Adrenal gland (tissue), 12 donors: ENCODE results near the gene F7. TPM values are rescaled to one million over a fixed set of nuclear protein-coding genes. Genes with fewer than 3 reads are reported as not detected.

ENCODE experiments used
- DNase-seq, 7 donors: peaks; one replicate each; pipeline ENCODE4 v3.0.0-alpha.2; 2019 to 2020
- H3K27ac ChIP-seq, 5 donors: fragments of 200-600 bp; sonication (generic) in 4 of 5; 1 replicate in 3 of 5; 2 replicates in 2 of 5; pipeline versions ENCODE4 v1.5.1 to v1.8.0; 2016 to 2020; ENCODE audit warnings: mild to moderate bottlenecking in 1 of 5
- H3K27me3 ChIP-seq: fragments of 200-600 bp; 2 replicates; pipeline ENCODE4 v1.8.0; 2021
- H3K36me3 ChIP-seq, 2 donors: fragments of 200-600 bp; replicated peaks in 1 of 2; 1 replicate in 1 of 2; 2 replicates in 1 of 2; pipeline versions ENCODE4 v1.5.1 to v1.8.0; 2018 to 2022
- H3K4me1 ChIP-seq, 2 donors: fragments of 200-600 bp; replicated peaks in 1 of 2; 1 replicate in 1 of 2; 2 replicates in 1 of 2; pipeline versions ENCODE4 v1.5.1 to v1.8.0; 2018 to 2021
- H3K4me3 ChIP-seq, 4 donors: fragments of 200-600 bp; sonication (generic) in 3 of 4; one replicate each; pipeline ENCODE4 v1.5.1; 2016 to 2018
- H3K9me3 ChIP-seq, 3 donors: fragments of 200-600 bp; sonication (generic) in 1 of 3; replicated peaks in 1 of 3; 1 replicate in 2 of 3; 2 replicates in 1 of 3; pipeline versions ENCODE4 v1.5.1 to v1.8.0; 2016 to 2021
- CTCF ChIP-seq, 6 experiments: fragments of 450-650 bp in 4 of 6; fragments of 200-600 bp in 2 of 6; sonication (generic) in 1 of 6; IDR thresholded peaks; 1 replicate in 5 of 6; 2 replicates in 1 of 6; pipeline versions ENCODE4 v1.5.1 to v1.8.0; 2016 to 2021; ENCODE audit warnings: antibody characterized with exemption in 6 of 6, mild to moderate bottlenecking in 2 of 6, moderate library complexity in 1 of 6
- POLR2A ChIP-seq, 2 donors: fragments of 450-650 bp; IDR thresholded peaks; one replicate each; pipeline ENCODE4 v1.6.1; 2017; ENCODE audit warnings: antibody characterized with exemption in 2 of 2, mild to moderate bottlenecking in 2 of 2, moderate library complexity in 1 of 2
- whole genome bisulfite sequencing, 4 donors: extraction: QIAGEN DNeasy Blood & Tissue Kit in 2 of 4; methylation state at CpG; one replicate each; pipeline versions ENCODE4 v1.1.5 to v1.1.7; 2013 to 2017; 5-methylcytosine and 5-hydroxymethylcytosine counted together
- intact Hi-C, 2 donors: fragments of 100-400 bp; cut with DNase I; formaldehyde crosslinking; loops; one replicate each; pipeline versions ENCODE4 v1.14.1 to v1.15.0; 2022 to 2023
- polyA plus RNA-seq, 3 donors: library from polyadenylated mRNA; stranded (reverse); fragments of 200-250 nt in 2 of 3; fragments of 350-450 nt in 1 of 3; fragmentation: Illumina TruSeq in 1 of 3; extraction: RNeasy Lipid Tissue Mini Kit (QIAGEN cat#74804) in 1 of 3; gene quantifications; one replicate each; pipeline ENCODE4 v1.2.3, GENCODE V29; 2013 to 2014
- total RNA-seq, 9 donors: library from RNA; depleted of rRNA in 4 of 9; stranded (reverse); fragments of >200 nt in 4 of 9; fragments of 120-200 nt in 1 of 9; fragmentation: NEBNext Ultra II Directional in 1 of 9; extraction: Animal tissue kit (Norgen Biotek cat#: 25700) in 1 of 9; gene quantifications; one replicate each; pipeline versions ENCODE4 v1.1.0 to v1.2.4, GENCODE V29; 2013 to 2023
- donor health status: healthy with polysubstance abuse.
- donor health status: Bipolar disorder and iron deficiency.
- donor health status: DM: yes; HTN: yes; CAD: no.
- donor health status: DM: no; HTN: no; CAD: no.
- donor health status: DM: no; HTN: no; CAD: no.
- donor health status: DM: yes; HTN: yes; CAD: no.

Gene F7
- total and polyA plus RNA-seq, 12 donors: 0.05 to 0.61 (median 0.08) TPM; not detected in 7

GRCh38 chr13:113119166-113119821 is 13.7 kb downstream of the F7 start:
- 79 to 87% (median 81%) methylated on average over 16 of the region's 16 CpGs for WGBS, 4 donors
- H3K9me3 ChIP-seq: no peaks in the 10 kb centered on the region
- intact Hi-C loops: no loop called here
- no peaks in the 10 kb centered on the region for H3K4me1 ChIP-seq
- TF ChIP-seq POLR2A (IDR thresholded peaks at IDR 0.05): no peak
- peak in 3 of 7 donors; percentile 3 to 42 (median 8) for DNase-seq
- H3K36me3 ChIP-seq: no peaks in the 10 kb centered on the region
- H3K27ac ChIP-seq: no peak overlapping the region
- no peaks in the 10 kb centered on the region for H3K27me3 ChIP-seq
- H3K4me3 ChIP-seq: no peak overlapping the region

GRCh38 chr13:113119822-113120189 is 14.2 kb downstream of the F7 start:
- WGBS, 4 donors: 85 to 91% (median 90%) methylated on average over 7 of the region's 7 CpGs
- no peaks in the 10 kb centered on the region for H3K9me3 ChIP-seq
- H3K27me3 ChIP-seq: no peaks in the 10 kb centered on the region
- H3K27ac ChIP-seq: no peak overlapping the region
- no peaks in the 10 kb centered on the region for H3K4me1 ChIP-seq
- no peaks in the 10 kb centered on the region for H3K36me3 ChIP-seq
- intact Hi-C loops: no loop called here
- H3K4me3 ChIP-seq: no peak overlapping the region
- TF ChIP-seq CTCF (IDR thresholded peaks at IDR 0.05) (no peak), POLR2A (IDR thresholded peaks at IDR 0.05) (no peak)
- peak in 1 of 7 donors; percentile 20 for DNase-seq

- Histone ChIP-seq H3K4me3 (no peak overlapping the region), H3K4me1 (no peaks in the 10 kb centered on the region), H3K27ac (no peak overlapping the region), H3K9me3 (no peaks in the 10 kb centered on the region), H3K27me3 (no peaks in the 10 kb centered on the region), H3K36me3 (no peaks in the 10 kb centered on the region)
- 80 to 90% (median 85%) methylated on average over 4 to 19 of the region's 19 CpGs for WGBS, 4 donors
- intact Hi-C loops: no loop called here
- DNase-seq: peak in 2 of 7 donors; percentile 9 to 40
- no peak for TF ChIP-seq CTCF (IDR thresholded peaks at IDR 0.05)
- TF ChIP-seq POLR2A (IDR thresholded peaks at IDR 0.05): no peak
Measured at GRCh38 chr13:113120300-113121182, 14.9 kb downstream of the F7 start.

- no peaks in the 10 kb centered on the region for H3K9me3 ChIP-seq
- intact Hi-C loops: no loop called here
- no peak overlapping the region for H3K27ac ChIP-seq
- no peaks in the 10 kb centered on the region for H3K36me3 ChIP-seq
- DNase-seq: peak in 2 of 7 donors; percentile 9 to 48
- 83 to 93% (median 91%) methylated on average over 15 to 24 of the region's 24 CpGs for WGBS, 4 donors
- no peaks in the 10 kb centered on the region for H3K4me1 ChIP-seq
- TF ChIP-seq CTCF (IDR thresholded peaks at IDR 0.05): no peak
- no peak for TF ChIP-seq POLR2A (IDR thresholded peaks at IDR 0.05)
- H3K27me3 ChIP-seq: no peaks in the 10 kb centered on the region
- H3K4me3 ChIP-seq: no peak overlapping the region
Measured at GRCh38 chr13:113121183-113121927, 15.8 kb downstream of the F7 start.
